HG02623 (cell line): ENCODE results near the gene DUSP11.
"Not testable (repeated sequence)": the region's sequence is repeated elsewhere in the genome, so short reads cannot be mapped to it uniquely, and the experiment has no call there.

Source experiments
- ATAC-seq: cut with Tn5 transposase; IDR thresholded peaks from one replicate; pipeline ENCODE4 v1.9.1; 2021; ENCODE audit warnings: moderate library complexity; ENCODE audit not compliant: unreplicated experiment

DUSP11 gene

DNA sequence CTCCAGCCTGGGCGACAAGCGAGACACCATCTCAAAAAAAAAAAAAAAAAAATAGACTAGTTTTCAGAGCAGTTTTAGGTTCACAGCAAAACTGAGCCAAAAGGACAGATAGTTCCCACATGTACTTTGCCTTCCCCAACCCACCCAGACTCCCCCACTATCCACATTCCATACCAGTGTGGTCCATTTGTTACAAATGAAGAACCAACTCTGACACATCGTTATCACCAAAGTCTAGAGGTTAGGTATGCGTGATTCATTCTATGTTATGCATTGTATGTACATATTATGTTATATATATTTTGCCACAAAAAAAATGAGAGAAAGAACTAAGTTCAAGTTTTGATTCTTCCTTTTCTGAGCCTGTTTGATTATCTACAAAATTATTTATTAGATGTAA, 3.5 kb downstream of the DUSP11 start:
- ATAC-seq = no peak

DNA sequence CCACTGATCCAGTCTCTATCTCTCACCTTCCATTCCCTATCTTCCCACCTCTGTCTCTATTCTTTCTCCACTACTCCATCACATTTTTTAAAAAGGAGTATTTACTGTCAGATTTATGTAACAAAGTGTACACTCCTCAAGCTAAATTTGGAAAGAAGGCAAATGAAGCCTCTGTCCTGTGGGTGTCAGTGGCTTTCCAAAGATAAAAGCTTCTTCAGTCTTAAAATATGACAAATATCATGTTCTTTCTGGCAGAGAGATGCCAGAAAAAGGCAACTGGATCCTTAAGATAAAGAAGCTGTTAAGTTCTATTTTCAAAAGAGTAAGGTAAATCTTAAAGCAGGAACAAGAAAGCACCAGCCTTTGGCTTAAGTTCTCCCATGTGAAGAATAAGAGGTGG, 7.1 kb downstream of the DUSP11 start:
- no peak for ATAC-seq

DNA sequence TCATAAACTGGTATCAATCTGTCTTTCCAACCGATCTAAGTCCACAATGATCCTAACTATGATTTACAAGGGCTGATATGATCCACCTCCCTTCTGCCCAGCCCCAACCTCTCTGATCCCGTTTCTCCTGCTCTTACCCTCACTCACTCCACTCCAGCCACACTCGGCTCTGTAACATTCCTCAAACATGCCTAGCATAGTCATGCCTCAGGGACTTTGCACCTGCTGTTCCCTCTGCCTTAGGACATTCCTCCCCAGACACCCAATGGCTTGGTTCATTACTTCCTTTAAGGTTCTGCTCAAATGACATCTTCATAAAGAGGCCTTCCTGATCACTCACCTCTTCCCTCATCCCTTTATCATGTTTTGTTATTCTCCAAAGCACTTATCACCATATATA, 9.2 kb downstream of the DUSP11 start:
- no peak for ATAC-seq

DNA sequence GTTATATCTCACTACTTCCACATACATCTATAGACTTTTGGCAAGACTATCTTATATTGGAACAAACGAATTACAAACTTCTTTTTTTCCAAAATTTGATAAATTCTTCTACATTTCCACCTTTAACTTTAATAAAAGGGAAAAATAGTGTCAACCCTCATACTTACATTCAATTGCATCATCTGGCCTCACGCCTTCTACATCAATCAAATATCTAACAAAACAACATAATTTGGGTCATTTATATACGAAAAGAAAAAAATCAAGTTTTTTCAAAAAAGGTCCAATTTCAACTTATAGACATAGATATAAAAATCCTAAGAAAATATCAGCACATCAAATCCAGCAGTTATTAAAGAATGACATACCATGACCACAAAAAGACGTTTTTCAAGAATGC, 12.9 kb downstream of the DUSP11 start:
- ATAC-seq = no peak

DNA sequence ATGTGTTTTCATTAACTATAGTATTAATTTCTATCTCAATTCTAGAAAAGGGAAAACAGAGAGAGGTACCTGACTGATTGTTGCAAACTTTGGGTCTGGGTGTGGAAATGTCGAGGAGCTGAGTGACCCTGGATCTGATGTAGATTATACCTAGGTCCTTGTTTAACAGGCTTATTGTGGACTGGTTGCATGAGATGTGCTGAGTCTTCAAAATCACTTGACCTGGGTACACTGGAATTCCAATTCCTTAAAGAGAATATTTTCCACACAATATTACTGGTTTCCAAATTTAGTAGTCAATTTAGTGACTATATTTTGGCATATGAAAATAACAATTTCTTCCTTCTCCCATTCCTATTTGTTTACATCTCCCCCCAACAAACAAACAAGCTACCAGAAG, 13.6 kb downstream of the DUSP11 start:
- no peak for ATAC-seq

DNA sequence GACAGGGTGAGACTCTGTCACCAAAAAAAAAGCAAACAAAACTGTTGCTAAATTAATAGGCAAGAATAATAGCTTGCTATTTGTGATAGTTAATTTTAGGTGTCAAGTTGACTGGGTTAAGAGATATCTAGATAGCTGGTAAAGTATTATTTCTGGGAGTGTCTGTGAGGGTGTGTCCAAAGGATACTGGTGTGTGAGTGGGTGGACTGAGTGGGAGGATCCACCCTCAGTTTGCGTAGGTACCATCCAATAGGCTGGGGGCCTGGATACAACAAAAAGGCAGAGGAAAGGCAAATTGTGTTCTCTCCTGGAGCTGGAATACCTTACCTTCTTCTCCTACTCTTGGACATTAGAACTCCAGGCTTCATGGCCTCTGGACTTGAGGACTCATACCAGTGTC, 15.0 kb downstream of the DUSP11 start:
- ATAC-seq = no peak

DNA sequence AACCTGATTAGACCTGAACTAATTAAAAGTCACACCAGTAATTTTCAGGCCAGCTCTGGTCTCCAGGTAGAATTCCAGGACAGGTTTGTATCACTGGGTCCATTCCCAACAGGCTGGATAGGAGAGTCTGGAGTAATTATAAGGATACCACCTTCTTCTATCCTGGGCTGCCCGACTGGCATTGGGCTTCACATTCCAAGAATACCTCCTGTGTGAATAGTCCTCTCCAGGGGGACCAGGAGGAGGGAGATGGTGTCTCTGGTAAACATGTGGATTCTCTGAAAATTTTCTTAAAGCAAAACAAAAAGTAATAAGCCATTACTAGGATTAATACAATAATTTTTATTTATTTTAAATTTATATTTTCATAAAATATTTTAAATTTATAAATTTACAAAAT, 17.3 kb downstream of the DUSP11 start:
- no peak for ATAC-seq

DNA sequence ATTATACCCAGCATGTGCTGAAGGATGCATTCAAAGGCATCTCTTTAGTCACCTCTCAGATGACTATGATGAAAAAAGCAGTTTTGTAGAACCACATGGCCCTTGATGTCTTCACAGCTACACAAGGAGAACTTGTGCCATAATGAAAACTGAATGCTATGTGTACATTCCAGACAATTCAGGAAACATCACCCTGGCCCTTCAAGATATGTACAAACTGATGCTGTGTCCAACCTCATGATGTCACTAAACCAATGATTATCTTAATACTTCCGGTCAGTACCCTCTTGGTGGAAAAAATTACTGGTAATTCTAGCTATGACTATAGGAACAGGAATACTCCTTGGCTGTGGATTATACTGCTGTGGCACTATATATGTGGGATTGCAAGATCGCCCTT, 20.0 kb downstream of the DUSP11 start:
- ATAC-seq = no peak

DNA sequence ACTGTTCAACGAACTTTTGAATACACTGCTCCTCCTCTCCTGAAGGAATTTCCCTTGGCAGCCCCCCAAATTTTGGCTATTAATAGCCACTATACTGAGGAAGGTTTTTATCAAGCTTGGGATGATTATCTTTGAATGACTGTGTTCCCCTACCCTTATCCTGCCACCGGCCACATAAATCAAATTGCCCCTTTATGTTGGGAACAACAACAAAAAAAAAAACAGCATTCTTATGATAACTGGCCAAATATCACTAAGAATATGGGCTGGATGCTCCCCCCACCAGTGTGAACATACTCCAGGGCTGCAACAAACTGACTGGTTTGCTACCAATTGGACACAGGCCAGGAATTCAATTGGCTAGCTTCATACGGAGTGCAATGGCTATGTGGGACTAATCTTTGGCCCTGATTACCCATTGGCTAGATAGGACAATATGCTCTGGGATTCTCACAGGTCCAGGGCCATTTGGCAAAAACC, 20.6 kb downstream of the DUSP11 start:
- no peak for ATAC-seq

DNA sequence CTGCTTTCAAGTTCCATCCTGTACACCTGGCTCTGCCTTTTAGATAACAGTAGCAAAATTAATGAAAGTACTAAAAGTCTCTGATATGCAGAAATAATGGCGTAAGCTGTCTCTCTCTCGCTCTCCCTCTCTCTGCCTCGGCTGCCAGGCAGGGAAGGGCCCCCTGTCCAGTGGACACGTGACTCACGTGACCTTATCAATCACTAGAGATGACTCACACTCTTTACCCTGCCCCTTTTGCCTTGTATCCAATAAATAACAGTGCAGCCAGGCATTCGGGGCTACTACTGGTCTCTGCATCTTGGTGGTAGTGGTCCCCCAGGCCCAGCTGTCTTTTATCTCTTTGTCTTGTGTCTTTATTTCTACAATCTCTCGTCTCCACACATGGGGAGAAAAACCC, 25.6 kb downstream of the DUSP11 start:
- not testable (repeated sequence) for ATAC-seq

DNA sequence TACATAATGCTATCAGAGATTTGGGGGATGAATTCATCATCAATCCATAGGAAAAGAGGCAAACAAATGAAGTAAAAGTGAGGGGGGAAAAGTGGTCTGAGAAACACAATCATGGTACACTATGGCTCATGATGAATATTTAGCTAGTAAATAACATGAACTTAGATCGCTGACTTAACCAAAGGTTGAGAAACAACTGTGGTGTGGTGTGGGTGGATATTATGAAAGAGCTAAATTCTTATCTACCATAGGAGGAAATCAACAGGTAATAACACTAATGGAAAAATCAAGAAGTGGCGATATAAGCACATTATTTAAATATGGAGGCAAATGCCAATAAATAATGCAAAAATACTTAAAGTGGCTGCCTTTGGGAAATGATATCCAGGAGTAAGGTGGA, 30.6 kb downstream of the DUSP11 start:
- no peak for ATAC-seq

DNA sequence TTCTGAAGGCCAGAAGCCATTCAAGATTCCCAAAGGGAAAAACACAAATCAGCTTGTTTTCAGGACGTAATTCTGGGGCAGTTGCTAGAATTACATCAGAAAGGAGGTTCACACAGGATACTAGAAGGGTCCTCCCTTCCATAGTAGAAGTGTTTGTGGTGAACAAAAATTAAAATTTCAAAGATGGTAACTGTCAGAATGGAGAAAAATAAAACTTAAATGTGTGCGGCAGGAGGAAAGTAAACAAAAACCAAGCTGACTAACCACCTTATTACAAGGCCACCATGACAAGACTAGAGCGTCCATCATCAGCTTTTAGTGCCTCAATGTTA, 33.1 kb downstream of the DUSP11 start:
- no peak for ATAC-seq

DNA sequence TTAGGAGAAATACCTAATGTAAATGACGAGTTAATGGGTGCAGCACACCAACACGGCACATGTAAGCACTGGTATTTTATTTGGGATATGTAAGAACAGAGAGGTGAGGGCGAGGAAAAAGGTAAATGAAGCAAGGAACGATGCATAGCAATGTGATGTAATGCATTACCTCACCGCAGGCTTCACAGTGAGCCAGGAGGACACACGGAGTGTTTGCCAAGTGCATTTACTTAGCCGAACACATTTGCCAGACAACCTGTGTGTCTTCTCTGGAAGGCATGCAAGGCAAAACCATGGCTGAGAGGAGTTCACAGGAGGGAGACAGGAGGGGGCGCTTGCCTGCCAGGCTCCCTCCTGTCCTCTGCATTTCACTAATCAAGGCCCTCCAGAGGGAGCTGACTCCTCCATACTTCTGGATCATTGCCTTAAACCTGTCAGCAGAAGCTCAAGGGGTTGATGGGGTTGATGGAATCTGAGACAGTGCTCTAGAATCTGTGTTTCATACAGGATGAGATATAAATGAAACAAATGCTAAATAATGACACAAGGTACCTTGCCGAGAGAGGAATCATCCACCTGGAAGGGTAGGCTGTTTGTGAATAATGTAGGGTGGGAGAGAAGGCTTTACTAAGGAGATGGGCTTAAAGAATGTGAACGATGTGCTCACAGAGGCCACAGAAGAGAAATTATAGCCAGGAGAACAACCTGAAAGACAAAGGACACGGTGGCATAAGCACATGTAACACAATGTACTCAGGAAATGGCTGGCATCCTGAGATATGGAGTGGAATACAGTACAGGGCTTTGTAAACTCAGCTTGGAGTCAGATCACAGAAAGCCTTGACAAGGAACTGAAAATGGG, 33.7 kb downstream of the DUSP11 start:
- no peak for ATAC-seq

DNA sequence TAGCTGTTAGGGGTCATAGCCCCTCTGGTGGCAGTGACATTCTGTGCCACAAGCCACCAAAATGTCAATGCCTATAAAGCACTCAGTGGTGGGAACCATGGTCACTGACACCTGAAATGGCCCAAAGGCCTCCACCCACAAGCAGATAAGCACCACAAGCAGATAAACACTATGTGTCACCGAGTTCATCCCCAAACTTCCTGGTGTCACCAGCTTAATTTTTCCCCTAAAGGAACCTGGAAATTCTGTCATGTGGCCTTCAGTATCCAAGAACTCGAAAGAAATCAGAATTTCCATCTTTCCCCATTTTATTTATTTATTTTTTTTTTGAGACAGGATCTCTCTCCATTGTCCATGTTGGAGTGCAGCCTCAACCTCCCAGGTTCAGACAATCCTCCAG, 39.1 kb downstream of the DUSP11 start:
- ATAC-seq = no peak

DNA sequence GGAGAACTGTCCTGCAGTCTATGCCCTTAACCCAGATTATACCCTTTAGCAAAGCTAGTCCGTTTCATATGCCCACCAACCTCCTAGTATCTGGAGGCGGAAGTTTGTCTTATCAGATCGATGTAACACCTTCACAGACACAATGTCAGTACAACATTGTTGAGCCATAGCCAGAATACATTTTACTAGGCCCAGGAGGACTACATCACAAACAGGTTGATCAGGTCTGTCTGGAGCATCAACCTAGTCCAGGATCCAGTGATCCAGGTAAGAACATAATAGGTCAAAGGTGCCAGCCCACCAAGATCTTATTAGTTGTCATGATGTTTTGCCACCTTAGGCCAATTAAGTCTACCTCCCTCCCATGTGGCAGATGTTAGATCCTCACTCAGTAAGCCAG, 40.8 kb downstream of the DUSP11 start:
- ATAC-seq = no peak

DNA sequence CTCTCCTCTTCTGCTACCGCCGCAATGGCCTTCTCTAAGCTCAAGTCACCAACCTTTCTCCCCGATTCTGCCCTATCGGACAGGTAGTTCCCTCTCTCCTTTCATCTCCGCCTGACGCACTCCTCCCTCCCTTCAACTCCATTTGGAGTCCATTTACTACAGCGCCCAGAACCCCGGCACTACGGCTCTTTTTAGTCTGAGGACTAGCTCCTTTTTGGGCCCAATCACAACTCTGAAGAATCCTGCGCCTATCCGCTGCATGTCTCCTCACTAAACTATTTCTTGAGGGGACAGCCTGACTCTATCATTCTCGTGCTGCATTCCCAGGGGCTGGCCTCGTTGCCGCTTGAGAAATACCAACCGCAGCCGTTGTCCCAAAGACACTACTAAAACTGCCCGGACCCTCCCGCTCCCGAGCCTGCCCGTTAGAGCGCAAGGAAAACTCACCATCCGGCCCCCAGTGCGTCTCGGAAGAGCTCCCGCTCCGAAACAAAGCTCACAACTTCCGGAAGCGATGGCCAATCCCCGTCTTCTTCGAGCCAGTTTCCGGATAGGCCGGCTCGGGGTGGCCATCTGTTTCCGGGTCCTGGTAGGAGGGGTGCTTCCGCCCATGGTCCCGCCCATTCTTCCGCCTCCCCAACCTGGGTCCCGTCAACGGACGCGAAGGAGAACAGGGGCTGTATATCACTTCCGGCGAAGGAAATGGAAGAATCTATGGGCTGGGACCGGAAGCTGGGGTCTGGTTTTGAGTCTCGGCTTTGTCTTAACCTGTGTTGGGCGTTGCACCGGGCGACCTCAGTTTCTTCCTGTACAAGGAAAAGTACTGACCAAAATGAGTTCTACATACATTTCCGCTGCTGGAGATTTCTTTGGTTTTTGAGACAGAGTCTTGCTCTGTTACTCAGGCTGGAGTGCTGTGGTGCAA, 42.8 kb downstream of the DUSP11 start, which contains the start of gene TPRKB:
TPRKB (minus strand) TSS at position 491 of the 925 bp plus-strand sequence. CDS start 2,776 bp downstream, outside the sequence.
- peak; percentile 97 for ATAC-seq

DNA sequence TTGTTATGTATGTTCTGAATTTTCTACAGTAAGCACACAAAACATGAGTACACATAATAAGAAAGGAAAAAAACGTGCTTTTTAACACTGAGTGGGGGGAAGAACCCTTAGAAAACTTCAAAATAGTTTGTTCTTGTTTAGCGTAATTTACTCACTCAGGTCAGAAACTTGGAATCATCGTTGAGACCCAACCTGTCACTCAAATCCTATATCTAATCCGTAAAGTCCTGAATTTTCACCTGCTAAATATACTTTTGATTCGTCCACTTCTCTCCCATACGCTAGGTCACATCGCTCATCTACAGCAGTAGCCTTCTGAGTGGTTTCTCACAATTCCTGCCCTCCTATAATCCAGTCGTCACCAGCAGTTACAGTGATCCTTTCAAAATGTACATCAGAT, 43.5 kb downstream of the DUSP11 start:
- peak; percentile 2 for ATAC-seq

DNA sequence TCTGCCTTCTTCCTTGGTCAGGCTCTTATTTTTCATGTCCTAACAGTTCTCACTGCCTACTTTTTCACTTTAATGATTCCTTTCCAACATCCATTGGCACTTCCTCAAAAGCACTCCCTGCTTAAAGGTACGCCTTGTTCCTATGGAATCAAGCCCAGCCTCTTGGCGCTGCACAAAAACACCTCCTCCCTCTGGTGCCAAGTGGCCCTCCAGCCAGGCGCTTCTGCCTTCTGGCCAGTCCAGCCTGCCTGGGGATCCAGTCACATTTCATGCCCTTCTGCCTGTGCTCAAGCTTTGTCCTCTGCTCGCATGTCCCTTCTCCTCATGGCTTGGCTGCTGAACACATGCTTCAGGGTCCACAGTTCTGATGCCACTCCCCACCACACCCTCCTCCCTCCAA, 49.1 kb downstream of the DUSP11 start:
- ATAC-seq = no peak

DNA sequence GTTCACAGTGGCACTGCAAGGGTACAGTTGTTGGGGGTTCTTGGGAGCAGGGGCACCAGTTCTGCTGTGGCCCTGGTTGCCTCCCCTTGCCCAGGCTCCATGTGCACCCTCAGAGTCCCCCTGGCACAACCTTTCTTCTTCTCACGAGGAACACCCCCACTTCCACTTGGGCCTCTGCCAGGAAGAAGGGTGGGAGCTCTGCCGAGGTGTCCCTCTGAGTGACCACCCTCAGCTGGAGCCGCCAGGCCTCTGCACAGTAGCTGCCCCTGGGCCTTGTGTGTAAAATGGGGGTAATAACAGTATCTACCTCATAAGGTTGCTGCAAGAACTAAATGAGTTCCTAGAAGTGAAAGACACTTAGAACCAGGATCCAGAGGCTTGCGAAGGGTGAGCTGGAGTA, 51.2 kb downstream of the DUSP11 start:
- no peak for ATAC-seq

DNA sequence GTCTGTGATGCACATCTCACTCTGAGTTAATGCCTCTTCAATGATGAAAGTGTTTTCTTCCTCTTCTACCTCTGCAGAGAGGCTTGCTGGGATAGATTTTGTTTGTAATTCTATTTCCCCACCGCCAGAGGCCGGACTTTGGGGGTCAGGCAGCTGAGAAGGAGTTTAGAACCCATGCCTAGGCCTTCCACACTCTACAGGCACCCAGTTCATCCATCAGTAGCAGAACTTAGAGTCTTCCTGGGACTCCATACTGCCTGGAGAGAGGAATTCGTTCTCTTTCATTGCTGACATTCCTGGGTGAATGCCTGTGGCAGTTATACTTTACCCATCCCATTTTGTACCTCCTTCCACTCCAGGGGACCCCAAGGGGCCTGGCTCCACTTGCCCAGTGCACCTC, 51.9 kb downstream of the DUSP11 start:
- no peak for ATAC-seq

DNA sequence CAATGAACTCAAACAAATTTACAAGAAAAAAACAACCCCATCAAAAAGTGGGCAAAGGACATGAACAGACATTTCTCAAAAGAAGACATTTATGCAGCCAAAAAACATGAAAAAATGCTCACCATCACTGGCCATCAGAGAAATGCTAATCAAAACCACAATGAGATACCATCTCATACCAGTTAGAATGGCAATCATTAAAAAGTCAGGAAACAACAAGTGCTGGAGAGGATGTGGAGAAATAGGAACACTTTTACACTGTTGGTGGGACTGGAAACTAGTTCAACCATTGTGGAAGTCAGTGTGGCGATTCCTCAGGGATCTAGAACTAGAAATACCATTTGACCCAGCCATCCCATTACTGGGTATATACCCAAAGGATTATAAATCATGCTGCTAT, 53.2 kb downstream of the DUSP11 start:
- ATAC-seq = not testable (repeated sequence)
